ENCODE measurements around the gene B9D1. TPM values are rescaled to one million over a fixed set of nuclear protein-coding genes. Genes with fewer than 3 reads are reported as not detected.
A peak's percentile ranks its signal among the peaks of the same experiment; 100 is the strongest.

B9D1 gene
- total RNA-seq, 3 donors from 2014 or later = 14.4 to 29.2 (median 28.4) TPM

DNA sequence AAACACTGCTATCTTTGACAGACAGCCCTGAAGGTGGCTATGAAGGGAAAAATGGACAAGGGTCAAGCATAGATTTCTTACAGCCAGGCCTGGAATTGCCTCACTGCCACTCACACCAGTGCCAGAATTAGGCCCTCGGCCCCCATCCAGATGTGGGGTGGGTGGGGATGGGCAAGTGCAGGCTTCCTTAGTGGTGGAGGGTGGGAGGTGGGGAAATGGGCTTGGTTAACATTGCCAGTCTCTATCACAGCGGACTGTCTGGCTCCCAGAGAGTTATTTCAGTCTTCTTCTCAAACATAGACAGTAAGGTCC lies 24.9 kb downstream of the B9D1 start:
- Histone ChIP-seq H3K4me3 (no peak overlapping the region), H3K27me3 (no peaks in the 10 kb centered on the region), H3K27ac (peak overlapping the region; percentile 11 to 57), H3K36me3 (no peaks in the 10 kb centered on the region), H3K9me3 (no peaks in the 10 kb centered on the region), H3K4me1 (peaks cover 0 to 7% of the 10 kb centered on the region in 2 donors)
- DNase-seq (ENCODE audit: low spot score in 2 of 2) = no peak
- intact Hi-C loops (cut with DNase I; ENCODE audit: low total_unique reads) = no loop called here
- TF ChIP-seq POLR2AphosphoS5 (IDR thresholded peaks at IDR 0.05) (no peak), POLR2A (IDR thresholded peaks at IDR 0.05) (no peak)
- TF ChIP-seq, protein P1, sequence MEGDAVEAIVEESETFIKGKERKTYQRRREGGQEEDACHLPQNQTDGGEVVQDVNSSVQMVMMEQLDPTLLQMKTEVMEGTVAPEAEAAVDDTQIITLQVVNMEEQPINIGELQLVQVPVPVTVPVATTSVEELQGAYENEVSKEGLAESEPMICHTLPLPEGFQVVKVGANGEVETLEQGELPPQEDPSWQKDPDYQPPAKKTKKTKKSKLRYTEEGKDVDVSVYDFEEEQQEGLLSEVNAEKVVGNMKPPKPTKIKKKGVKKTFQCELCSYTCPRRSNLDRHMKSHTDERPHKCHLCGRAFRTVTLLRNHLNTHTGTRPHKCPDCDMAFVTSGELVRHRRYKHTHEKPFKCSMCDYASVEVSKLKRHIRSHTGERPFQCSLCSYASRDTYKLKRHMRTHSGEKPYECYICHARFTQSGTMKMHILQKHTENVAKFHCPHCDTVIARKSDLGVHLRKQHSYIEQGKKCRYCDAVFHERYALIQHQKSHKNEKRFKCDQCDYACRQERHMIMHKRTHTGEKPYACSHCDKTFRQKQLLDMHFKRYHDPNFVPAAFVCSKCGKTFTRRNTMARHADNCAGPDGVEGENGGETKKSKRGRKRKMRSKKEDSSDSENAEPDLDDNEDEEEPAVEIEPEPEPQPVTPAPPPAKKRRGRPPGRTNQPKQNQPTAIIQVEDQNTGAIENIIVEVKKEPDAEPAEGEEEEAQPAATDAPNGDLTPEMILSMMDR (IDR thresholded peaks at IDR 0.05) = no peak

DNA sequence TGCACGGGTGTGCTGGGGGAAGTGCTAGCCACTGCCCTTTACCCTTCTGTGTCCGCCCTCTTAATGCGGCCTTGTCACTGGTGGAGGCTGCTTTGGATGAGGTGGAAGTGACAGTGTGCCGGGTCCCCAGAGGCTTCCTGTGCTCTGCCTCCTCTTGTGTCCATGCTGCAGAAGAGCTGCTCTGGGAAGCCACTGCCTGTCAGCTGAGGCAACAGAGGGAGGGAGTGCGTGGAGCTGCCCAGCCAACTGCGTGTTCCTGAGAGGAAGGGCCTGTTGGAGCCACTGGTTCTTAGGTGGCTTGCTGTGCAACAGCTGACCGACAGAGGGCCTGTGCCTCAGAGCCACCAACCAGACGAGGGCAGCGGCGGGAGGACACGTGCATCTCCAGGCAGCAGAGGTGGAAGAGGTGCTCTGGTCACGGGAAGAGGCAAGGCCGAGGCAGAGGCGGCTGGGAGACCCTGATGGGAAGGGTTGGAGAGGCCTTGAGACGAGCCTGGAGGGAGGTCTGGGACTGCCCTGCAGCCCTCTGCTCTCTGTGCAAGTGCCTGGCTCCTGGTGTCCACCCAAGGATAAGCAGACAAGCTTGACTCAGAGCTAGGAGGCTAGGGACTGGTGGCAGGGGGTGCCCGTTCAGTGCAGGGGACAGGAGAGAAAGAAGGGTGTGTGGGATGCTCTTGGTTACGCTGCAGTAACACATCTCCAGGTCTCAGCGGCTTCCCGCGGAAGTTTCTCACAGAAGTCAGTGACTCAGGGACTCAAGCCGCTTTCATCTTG lies 25.4 kb downstream of the B9D1 start:
- Histone ChIP-seq H3K4me1 (peaks cover 0 to 7% of the 10 kb centered on the region in 2 donors), H3K27me3 (no peaks in the 10 kb centered on the region), H3K9me3 (no peaks in the 10 kb centered on the region), H3K27ac (peak overlapping the region; percentile 11 to 57), H3K36me3 (no peaks in the 10 kb centered on the region), H3K4me3 (no peak overlapping the region)
- intact Hi-C loops (cut with DNase I; ENCODE audit: low total_unique reads) = no loop called here
- DNase-seq (ENCODE audit: low spot score in 2 of 2) = no peak
- no peak for TF ChIP-seq POLR2A (IDR thresholded peaks at IDR 0.05)
- TF ChIP-seq, protein P1 (IDR thresholded peaks at IDR 0.05) = peak in 1 of 3 donors; percentile 60
- peak in 1 of 3 donors; percentile 17 for TF ChIP-seq POLR2AphosphoS5 (IDR thresholded peaks at IDR 0.05)

DNA sequence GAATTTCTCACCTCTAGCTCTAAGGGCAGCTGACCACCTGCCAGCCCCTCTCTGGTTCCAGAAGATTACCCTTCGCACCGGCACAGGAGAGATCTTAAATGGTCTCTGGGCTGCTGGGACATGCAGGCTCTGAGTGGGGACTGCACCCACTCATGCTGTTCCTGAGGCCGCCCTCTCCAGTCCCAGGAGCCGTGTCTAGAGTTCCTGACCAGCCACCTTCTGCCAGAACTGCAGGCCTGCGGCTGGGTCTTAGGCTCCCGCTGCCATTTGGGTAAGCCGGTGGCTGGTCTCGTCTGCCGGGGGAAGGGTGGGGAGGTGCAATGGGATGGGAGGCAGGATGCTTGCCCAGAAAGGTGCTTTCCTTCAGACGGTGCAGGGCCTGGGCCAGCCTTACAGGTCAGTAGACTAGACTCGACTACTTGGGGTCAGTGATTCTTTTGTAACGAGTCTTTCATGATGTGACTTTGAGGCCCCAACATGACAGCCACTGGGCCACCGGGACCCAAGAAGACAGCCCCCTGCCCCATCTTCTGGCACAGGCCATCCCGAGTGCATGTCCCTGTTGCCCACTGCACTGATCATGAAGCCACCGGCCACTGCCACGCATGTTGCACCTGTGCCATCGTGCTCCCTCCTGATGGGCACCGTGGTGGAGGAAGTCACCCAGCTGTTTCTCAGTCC lies 26.4 kb downstream of the B9D1 start:
- H3K36me3 ChIP-seq = no peaks in the 10 kb centered on the region
- intact Hi-C loops (cut with DNase I; ENCODE audit: low total_unique reads) = no loop called here

DNA sequence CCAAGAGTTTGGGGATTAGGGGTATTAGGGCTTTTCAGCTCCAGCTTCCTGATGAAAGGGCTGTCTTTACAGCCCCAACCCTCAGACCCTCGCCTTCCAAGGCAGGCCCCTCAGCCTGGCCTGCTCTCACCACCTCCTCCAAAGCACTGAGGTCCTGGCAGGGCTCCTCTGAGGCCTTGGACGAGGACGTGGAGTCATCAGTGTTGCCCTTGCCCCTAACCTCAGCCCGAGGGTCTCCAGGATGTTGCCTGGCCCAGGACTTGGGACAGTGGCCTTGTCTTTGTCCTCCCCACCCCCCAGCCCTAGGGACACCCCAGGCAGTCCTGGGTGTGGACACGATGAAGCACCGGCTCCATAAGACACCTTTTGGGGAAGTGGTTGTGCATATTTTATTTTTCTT lies 28.2 kb downstream of the B9D1 start:
- Histone ChIP-seq H3K9me3 (no peaks in the 10 kb centered on the region), H3K4me3 (no peak overlapping the region), H3K36me3 (no peaks in the 10 kb centered on the region), H3K27ac (no peak overlapping the region), H3K27me3 (no peaks in the 10 kb centered on the region), H3K4me1 (peaks cover 0 to 7% of the 10 kb centered on the region in 2 donors)
- no peak for DNase-seq (ENCODE audit: low spot score in 2 of 2)
- intact Hi-C loops (cut with DNase I; ENCODE audit: low total_unique reads) = no loop called here
- TF ChIP-seq POLR2A (IDR thresholded peaks at IDR 0.05) = no peak
- TF ChIP-seq, protein P1 (IDR thresholded peaks at IDR 0.05) = no peak
- no peak for TF ChIP-seq POLR2AphosphoS5 (IDR thresholded peaks at IDR 0.05)

More for the DNA sequence above, 26.4 kb downstream of the B9D1 start:
- Histone ChIP-seq H3K9me3 (no peaks in the 10 kb centered on the region), H3K27me3 (no peaks in the 10 kb centered on the region), H3K27ac (no peak overlapping the region), H3K4me3 (no peak overlapping the region), H3K4me1 (peaks cover 0 to 7% of the 10 kb centered on the region in 2 donors)
- no peak for DNase-seq (ENCODE audit: low spot score in 2 of 2)
- TF ChIP-seq POLR2AphosphoS5 (IDR thresholded peaks at IDR 0.05) = no peak
- no peak for TF ChIP-seq POLR2A (IDR thresholded peaks at IDR 0.05)
- TF ChIP-seq, protein P1 (IDR thresholded peaks at IDR 0.05) = no peak

DNA sequence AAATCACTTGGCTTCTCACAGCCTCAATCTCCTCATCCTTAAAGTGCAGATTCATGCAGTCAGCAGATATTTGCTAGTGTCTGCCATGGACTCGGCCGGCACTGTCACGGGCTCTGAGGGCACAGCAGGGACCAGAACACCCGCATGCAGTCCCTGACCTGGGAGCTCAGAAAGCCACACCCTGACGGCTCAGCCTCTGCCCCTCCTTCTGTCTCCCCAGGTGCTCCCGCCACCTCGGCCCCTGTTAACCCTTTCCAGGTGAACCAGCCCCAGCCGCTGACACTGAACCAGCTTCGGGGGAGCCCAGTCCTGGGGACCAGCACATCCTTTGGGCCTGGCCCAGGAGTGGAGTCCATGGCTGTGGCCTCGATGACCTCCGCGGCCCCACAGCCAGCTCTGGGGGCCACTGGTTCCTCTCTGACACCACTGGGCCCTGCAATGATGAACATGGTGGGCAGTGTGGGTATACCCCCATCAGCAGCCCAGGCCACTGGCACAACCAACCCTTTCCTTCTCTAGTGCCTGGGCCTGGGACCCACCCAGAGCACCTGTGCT lies 28.7 kb downstream of the B9D1 start:
- no peak for DNase-seq (ENCODE audit: low spot score in 2 of 2)
- Histone ChIP-seq H3K9me3 (no peaks in the 10 kb centered on the region), H3K36me3 (no peaks in the 10 kb centered on the region), H3K4me3 (no peak overlapping the region), H3K4me1 (peaks cover 0 to 7% of the 10 kb centered on the region in 2 donors), H3K27ac (no peak overlapping the region), H3K27me3 (no peaks in the 10 kb centered on the region)
- TF ChIP-seq, protein P1 (IDR thresholded peaks at IDR 0.05) = no peak
- TF ChIP-seq POLR2A (IDR thresholded peaks at IDR 0.05) (no peak), POLR2AphosphoS5 (IDR thresholded peaks at IDR 0.05) (no peak)
- intact Hi-C loops (cut with DNase I; ENCODE audit: low total_unique reads) = no loop called here
